GM12878 (cell line): ENCODE results near the gene SIN3B.

Source experiments
- CTCF ChIP-seq, 3 experiments: IDR thresholded peaks in 2 of 3; conservative IDR thresholded peaks in 1 of 3; 2 replicates each; pipeline ENCODE4 v1.5.1; 2011; ENCODE audit warnings: low read depth in 3 of 3, low read length in 3 of 3, mild to moderate bottlenecking in 3 of 3, control low read depth in 2 of 3, moderate library complexity in 2 of 3, inconsistent platforms in 1 of 3, mixed read lengths in 1 of 3; ENCODE audit not compliant: control insufficient read depth in 2 of 3, insufficient read depth in 1 of 3; ENCODE audit errors: extremely low read depth in 1 of 3
- EZH2 ChIP-seq: IDR thresholded peaks from 2 replicates; pipeline ENCODE4 v1.6.1; 2012; ENCODE audit warnings: low read depth, mild to moderate bottlenecking, control low read depth, inconsistent platforms, low read length, borderline replicate concordance; ENCODE audit not compliant: control insufficient read depth
- GABPA ChIP-seq: IDR thresholded peaks from 2 replicates; pipeline ENCODE4 v1.6.1; 2014; ENCODE audit warnings: antibody characterized with exemption, low read depth, mild to moderate bottlenecking, inconsistent platforms
- JUNB ChIP-seq: IDR thresholded peaks from 2 replicates; pipeline ENCODE4 v1.6.1; 2016; ENCODE audit warnings: antibody characterized with exemption, mild to moderate bottlenecking
- JUND ChIP-seq: IDR thresholded peaks from 2 replicates; pipeline ENCODE4 v1.6.1; 2012; ENCODE audit warnings: low read depth, mild to moderate bottlenecking, low read length, improper control_type of control experiment, moderate library complexity
- MAX ChIP-seq: IDR thresholded peaks from 2 replicates; pipeline ENCODE4 v1.6.1; 2012; ENCODE audit warnings: low read depth, low read length, improper control_type of control experiment
- NBN ChIP-seq: fragments of 450-650 bp; IDR thresholded peaks from 2 replicates; pipeline ENCODE4 v1.6.1; 2016
- POLR2A ChIP-seq: IDR thresholded peaks from 2 replicates; pipeline ENCODE4 v1.6.1; 2011; ENCODE audit warnings: low read depth, mild to moderate bottlenecking, low read length
- RAD21 ChIP-seq: IDR thresholded peaks from 2 replicates; pipeline ENCODE4 v1.6.1; 2011; ENCODE audit warnings: mild to moderate bottlenecking, low read depth, low read length, moderate library complexity; ENCODE audit not compliant: insufficient read depth
- RCOR1 ChIP-seq: conservative IDR thresholded peaks from 2 replicates; pipeline ENCODE4 v1.6.1; 2012; ENCODE audit warnings: low read depth, low read length, improper control_type of control experiment
- SMC3 ChIP-seq: IDR thresholded peaks from 2 replicates; pipeline ENCODE4 v1.6.1; 2011; ENCODE audit warnings: low read length, improper control_type of control experiment, borderline replicate concordance
- YY1 ChIP-seq: IDR thresholded peaks from 2 replicates; pipeline ENCODE4 v1.6.1; 2011; ENCODE audit warnings: low read depth, mild to moderate bottlenecking, low read length

GRCh38 chr19:16829010-16829821 is at the start of gene SIN3B:
- TF ChIP-seq CTCF (IDR thresholded peaks at IDR 0.05 in 2 of 3, conservative IDR thresholded peaks at IDR 0.05 in 1 of 3; ENCODE audit: control insufficient read depth in 2 of 3, extremely low read depth in 1 of 3, insufficient read depth in 1 of 3, low read depth in 3 of 3, low read length in 3 of 3) (no peak), EZH2 (no peak), RCOR1 (no peak), MAX (no peak; the same call in 1 of the 2 replicates), JUNB (no peak), JUND (no peak), SMC3 (no peak), GABPA (no peak), YY1 (peak; percentile 94), POLR2A (peak; percentile 87), NBN (no peak), RAD21 (no peak)
